IMR-90 (cell line): ENCODE data around the gene TNPO2. TPM values are rescaled to one million over a fixed set of nuclear protein-coding genes. Genes with fewer than 3 reads are reported as not detected.

Experiments used
- ATAC-seq: fragments of 200-7000 bp; cut with Tn5 transposase; 2 replicates; pipeline ENCODE4 v1.9.1; 2020; ENCODE audit warnings: low read depth, mild to moderate bottlenecking, moderate library complexity
- BruUV-seq: library from RNA; stranded (reverse); fragments of 400-500 nt; replicated peaks from 2 replicates; lab custom pipeline; 2021; lab: Mats Ljungman, UMichigan
- CTCF ChIA-PET: fragments of 300-600 bp; formaldehyde crosslinking; extraction: SDS; loops from one replicate; lab custom pipeline; 2021; ENCODE audit warnings: antibody characterized with exemption; lab: Yijun Ruan, JAX
- POLR2A ChIA-PET: fragments of 300-600 bp; sonication (Branson Sonifier 250); formaldehyde crosslinking; loops from one replicate; lab custom pipeline; 2022; ENCODE audit warnings: antibody characterized with exemption; ENCODE audit not compliant: unreplicated experiment; lab: Charles Lee
- DNase-seq: peaks from one replicate; pipeline ENCODE4 v3.0.0; 2013
- H2AFZ ChIP-seq: replicated peaks from 2 replicates; pipeline ENCODE3; 2013; ENCODE audit warnings: low read length, mild to moderate bottlenecking; ENCODE audit not compliant: poor library complexity
- H2AK5ac ChIP-seq: 2 replicates; pipeline ENCODE4 v1.6.1; 2013; ENCODE audit warnings: low read depth, low read length, inconsistent platforms
- H2AK9ac ChIP-seq: replicated peaks from 2 replicates; pipeline ENCODE3; 2013; ENCODE audit warnings: mild to moderate bottlenecking, low read depth, low read length, moderate library complexity; ENCODE audit not compliant: poor library complexity
- H2BK120ac ChIP-seq: 2 replicates; pipeline ENCODE4 v1.6.1; 2013; ENCODE audit warnings: low read depth, low read length, inconsistent platforms
- H2BK15ac ChIP-seq: 3 replicates; pipeline ENCODE4 v1.6.1; 2013; ENCODE audit warnings: low read depth, low read length, inconsistent platforms
- H2BK20ac ChIP-seq: 2 replicates; pipeline ENCODE4 v1.6.1; 2013; ENCODE audit warnings: low read depth, mild to moderate bottlenecking, inconsistent platforms, low read length, moderate library complexity
- H2BK5ac ChIP-seq: 2 replicates; pipeline ENCODE4 v1.6.1; 2013; ENCODE audit warnings: mild to moderate bottlenecking, low read depth, low read length, inconsistent platforms; ENCODE audit not compliant: poor library complexity, severe bottlenecking
- H3K14ac ChIP-seq: replicated peaks from 2 replicates; pipeline ENCODE4 v1.6.1; 2013; ENCODE audit warnings: low read depth, low read length, inconsistent platforms
- H3K18ac ChIP-seq: 2 replicates; pipeline ENCODE4 v1.6.1; 2013; ENCODE audit warnings: low read depth, low read length, control low read depth
- H3K23ac ChIP-seq: 2 replicates; pipeline ENCODE4 v1.6.1; 2013; ENCODE audit warnings: low read depth, low read length, inconsistent platforms
- H3K27ac ChIP-seq: 2 replicates; pipeline ENCODE4 v1.5.1; 2013; ENCODE audit warnings: mild to moderate bottlenecking, control low read depth, low read length; ENCODE audit not compliant: insufficient read depth
- H3K27me3 ChIP-seq: 2 replicates; pipeline ENCODE4 v1.6.1; 2013; ENCODE audit warnings: low read length; ENCODE audit not compliant: control insufficient read depth, insufficient read depth
- H3K36me3 ChIP-seq: 2 replicates; pipeline ENCODE4 v1.6.1; 2013; ENCODE audit warnings: low read length, mixed read lengths; ENCODE audit not compliant: control insufficient read depth, insufficient read depth
- H3K4ac ChIP-seq: 2 replicates; pipeline ENCODE4 v1.6.1; 2013; ENCODE audit warnings: low read depth, low read length, inconsistent platforms
- H3K4me1 ChIP-seq: 2 replicates; pipeline ENCODE4 v1.6.1; 2013; ENCODE audit warnings: low read length, mixed read lengths; ENCODE audit not compliant: control insufficient read depth, insufficient read depth
- H3K4me2 ChIP-seq: 2 replicates; pipeline ENCODE4 v1.6.1; 2013; ENCODE audit warnings: low read depth, mild to moderate bottlenecking, control low read depth, low read length, moderate library complexity
- H3K4me3 ChIP-seq: 2 replicates; pipeline ENCODE4 v1.5.1; 2013; ENCODE audit warnings: low read depth, mild to moderate bottlenecking, control low read depth, low read length, moderate library complexity; ENCODE audit not compliant: insufficient read depth
- H3K56ac ChIP-seq: 2 replicates; pipeline ENCODE4 v1.6.1; 2013; ENCODE audit warnings: low read length, inconsistent platforms; ENCODE audit not compliant: insufficient read depth; ENCODE audit errors: extremely low read depth
- H3K79me1 ChIP-seq, 2 experiments: 2 replicates each; pipeline ENCODE4 v1.6.1; 2013; ENCODE audit warnings: low read length in 2 of 2, inconsistent platforms in 1 of 2, low read depth in 1 of 2
- H3K9ac ChIP-seq: 2 replicates; pipeline ENCODE4 v1.6.1; 2013; ENCODE audit warnings: low read depth, low read length, control low read depth
- H3K9me1 ChIP-seq: 2 replicates; pipeline ENCODE4 v1.6.1; 2013; ENCODE audit warnings: low read length, inconsistent platforms; ENCODE audit not compliant: insufficient read depth
- H3K9me3 ChIP-seq: 2 replicates; pipeline ENCODE4 v1.6.1; 2013; ENCODE audit warnings: low read length; ENCODE audit not compliant: control insufficient read depth, insufficient read depth
- H4K20me1 ChIP-seq: 2 replicates; pipeline ENCODE4 v1.6.1; 2013; ENCODE audit warnings: low read length, inconsistent platforms; ENCODE audit not compliant: insufficient read depth
- H4K5ac ChIP-seq: 2 replicates; pipeline ENCODE4 v1.6.1; 2013; ENCODE audit warnings: mild to moderate bottlenecking, low read depth, low read length, control low read depth
- H4K8ac ChIP-seq, 2 experiments: 2 replicates each; pipeline ENCODE4 v1.6.1; 2013; ENCODE audit warnings: low read depth in 2 of 2, low read length in 2 of 2, control low read depth in 1 of 2, inconsistent platforms in 1 of 2
- H4K91ac ChIP-seq: 2 replicates; pipeline ENCODE4 v1.6.1; 2013; ENCODE audit warnings: low read depth, low read length, inconsistent platforms; ENCODE audit not compliant: insufficient read depth
- RFX5 ChIP-seq: IDR thresholded peaks from 2 replicates; pipeline ENCODE4 v1.8.0; 2012; ENCODE audit warnings: low read depth, mild to moderate bottlenecking, low read length, moderate library complexity
- WGBS, 2 experiments: methylation state at CpG; one replicate each; pipeline versions ENCODE4 v1.1.5 to v1.1.7; 2013; ENCODE audit warnings: missing lambda C conversion rate in 2 of 2; ENCODE audit not compliant: insufficient read length in 1 of 2; ENCODE audit errors: extremely low coverage in 2 of 2; 5-methylcytosine and 5-hydroxymethylcytosine counted together
- dilution Hi-C: fragments of 300-500 bp; cut with HindIII; formaldehyde crosslinking; loops from one replicate; pipeline ENCODE4 v1.14.3; 2018; ENCODE audit warnings: low sequenced_read_pairs; ENCODE audit not compliant: unreplicated experiment
- in situ Hi-C: fragments of 300-500 bp; cut with MboI; formaldehyde crosslinking; loops from 3 replicates; pipeline ENCODE4 v1.14.3; 2019; ENCODE audit warnings: low sequenced_read_pairs, inconsistent platforms, mixed read lengths
- intact Hi-C: fragments of 100-400 bp; cut with micrococcal nuclease; formaldehyde crosslinking; loops from 2 replicates; pipeline ENCODE4 v1.10.0; 2022
- polyA plus RNA-seq, 3 experiments: library from polyadenylated mRNA; depleted of rRNA; stranded (reverse); fragments of >200 nt; gene quantifications; 2 replicates each; pipeline ENCODE4 v1.2.3, GENCODE V29; 2012; ENCODE audit warnings: low replicate concordance in 1 of 3
- total RNA-seq: library from RNA; depleted of rRNA; stranded (reverse); fragments of >200 nt; gene quantifications from 2 replicates; pipeline ENCODE4 v1.2.3, GENCODE V29; 2012
- TF ChIP-seq, protein P1 (sequence below): conservative IDR thresholded peaks from 2 replicates; pipeline ENCODE4 v1.5.1; 2012; ENCODE audit warnings: mild to moderate bottlenecking, low read depth, low read length, improper control_type of control experiment
- TF ChIP-seq, protein P2 (sequence below): fragments of 150-350 bp; IDR thresholded peaks from 2 replicates; pipeline ENCODE4 v1.6.1; 2016; ENCODE audit warnings: low read depth, mild to moderate bottlenecking, low read length, moderate library complexity, borderline replicate concordance

The TNPO2 gene
- total and polyA plus RNA-seq, 2 of the 4 experiments (the other 2 are of a cell fraction) = 36.0 to 77.2 TPM

DNA sequence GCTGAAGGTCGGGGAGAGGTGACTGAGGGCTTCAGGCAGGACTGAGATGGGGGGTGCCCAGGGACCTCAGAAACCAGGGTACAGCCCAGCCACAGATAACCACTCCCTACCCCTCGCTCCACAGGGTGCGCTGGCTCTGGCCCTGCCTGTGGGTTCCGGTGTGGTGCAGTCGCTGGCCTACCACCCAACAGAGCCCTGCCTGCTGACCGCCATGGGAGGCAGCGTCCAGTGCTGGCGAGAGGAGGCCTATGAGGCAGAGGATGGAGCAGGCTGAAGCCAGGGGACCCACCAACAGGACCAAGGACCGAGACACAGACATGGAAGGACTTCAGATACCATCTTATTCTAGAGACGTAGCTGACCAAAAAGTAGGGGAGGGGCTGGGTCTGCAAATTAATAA is 48.3 kb downstream of the TNPO2 start:
- dilution Hi-C loops (no loop called here), intact Hi-C loops (no loop called here), in situ Hi-C loops (no loop called here)
- H4K91ac ChIP-seq = no peak overlapping the region
- H3K23ac ChIP-seq = no peak overlapping the region
- H2BK5ac ChIP-seq = no peak overlapping the region
- H4K20me1 ChIP-seq = peaks cover 15% of the 10 kb centered on the region
- no peak for DNase-seq
- no peak overlapping the region for H2AFZ ChIP-seq
- H2AK5ac ChIP-seq = no peak overlapping the region
- no peak overlapping the region for H3K4me3 ChIP-seq
- ChIA-PET POLR2A (no interaction called here), CTCF (no interaction called here)
- H3K4ac ChIP-seq = no peak overlapping the region
- no peak overlapping the region for H2BK20ac ChIP-seq
- TF ChIP-seq, protein P1, sequence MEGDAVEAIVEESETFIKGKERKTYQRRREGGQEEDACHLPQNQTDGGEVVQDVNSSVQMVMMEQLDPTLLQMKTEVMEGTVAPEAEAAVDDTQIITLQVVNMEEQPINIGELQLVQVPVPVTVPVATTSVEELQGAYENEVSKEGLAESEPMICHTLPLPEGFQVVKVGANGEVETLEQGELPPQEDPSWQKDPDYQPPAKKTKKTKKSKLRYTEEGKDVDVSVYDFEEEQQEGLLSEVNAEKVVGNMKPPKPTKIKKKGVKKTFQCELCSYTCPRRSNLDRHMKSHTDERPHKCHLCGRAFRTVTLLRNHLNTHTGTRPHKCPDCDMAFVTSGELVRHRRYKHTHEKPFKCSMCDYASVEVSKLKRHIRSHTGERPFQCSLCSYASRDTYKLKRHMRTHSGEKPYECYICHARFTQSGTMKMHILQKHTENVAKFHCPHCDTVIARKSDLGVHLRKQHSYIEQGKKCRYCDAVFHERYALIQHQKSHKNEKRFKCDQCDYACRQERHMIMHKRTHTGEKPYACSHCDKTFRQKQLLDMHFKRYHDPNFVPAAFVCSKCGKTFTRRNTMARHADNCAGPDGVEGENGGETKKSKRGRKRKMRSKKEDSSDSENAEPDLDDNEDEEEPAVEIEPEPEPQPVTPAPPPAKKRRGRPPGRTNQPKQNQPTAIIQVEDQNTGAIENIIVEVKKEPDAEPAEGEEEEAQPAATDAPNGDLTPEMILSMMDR = no peak
- TF ChIP-seq RFX5 = no peak
- TF ChIP-seq, protein P2, sequence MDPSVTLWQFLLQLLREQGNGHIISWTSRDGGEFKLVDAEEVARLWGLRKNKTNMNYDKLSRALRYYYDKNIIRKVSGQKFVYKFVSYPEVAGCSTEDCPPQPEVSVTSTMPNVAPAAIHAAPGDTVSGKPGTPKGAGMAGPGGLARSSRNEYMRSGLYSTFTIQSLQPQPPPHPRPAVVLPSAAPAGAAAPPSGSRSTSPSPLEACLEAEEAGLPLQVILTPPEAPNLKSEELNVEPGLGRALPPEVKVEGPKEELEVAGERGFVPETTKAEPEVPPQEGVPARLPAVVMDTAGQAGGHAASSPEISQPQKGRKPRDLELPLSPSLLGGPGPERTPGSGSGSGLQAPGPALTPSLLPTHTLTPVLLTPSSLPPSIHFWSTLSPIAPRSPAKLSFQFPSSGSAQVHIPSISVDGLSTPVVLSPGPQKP = no peak
- H2BK15ac ChIP-seq = no peak overlapping the region
- peaks cover 7% of the 10 kb centered on the region; the same call in 1 of the 2 replicates for H3K9me1 ChIP-seq
- H3K9ac ChIP-seq = no peak overlapping the region
- H3K27me3 ChIP-seq = no peaks in the 10 kb centered on the region
- H3K27ac ChIP-seq = no peak overlapping the region
- no peak overlapping the region for H2AK9ac ChIP-seq
- no peak overlapping the region for H2BK120ac ChIP-seq
- H4K5ac ChIP-seq = no peak overlapping the region
- H3K36me3 ChIP-seq = peaks cover 53% of the 10 kb centered on the region
- peaks cover 2% of the 10 kb centered on the region for H3K4me1 ChIP-seq
- H3K4me2 ChIP-seq = no peak overlapping the region
- peaks cover 17 to 52% of the 10 kb centered on the region in 2 experiments for H3K79me1 ChIP-seq
- H3K18ac ChIP-seq = no peak overlapping the region
- no peak overlapping the region for H4K8ac ChIP-seq
- no peaks in the 10 kb centered on the region for H3K9me3 ChIP-seq
- WGBS, 2 experiments = 100% methylated on average over 2 of the region's 10 CpGs; no CpG with 5 or more reads in 1 of the 2 experiments
- H3K56ac ChIP-seq = no peak overlapping the region
- ATAC-seq = no peak
- BruUV-seq = no TSS peak
- no peak overlapping the region for H3K14ac ChIP-seq
